BLaER1 treated with 17β-estradiol and CSF1 and Interleukin-3, amounts not matched to agents 10 nM and 100 nM (cell line): Measurements from ENCODE around the gene UBE2L3.

Source experiments
- H3K27ac ChIP-seq, 11 experiments: shearing (Covaris generic); formaldehyde crosslinking; 2 replicates each; pipeline ENCODE4 v1.8.1; 2022
- H3K27me3 ChIP-seq, 11 experiments: shearing (Covaris generic); formaldehyde crosslinking; 2 replicates each; pipeline ENCODE4 v1.8.1; 2022
- H3K36me3 ChIP-seq, 11 experiments: shearing (Covaris generic); formaldehyde crosslinking; 2 replicates each; pipeline ENCODE4 v1.8.1; 2022
- H3K4me1 ChIP-seq, 10 experiments: shearing (Covaris generic); formaldehyde crosslinking; 2 replicates each; pipeline ENCODE4 v1.8.1; 2022
- H3K4me2 ChIP-seq, 11 experiments: shearing (Covaris generic); formaldehyde crosslinking; 2 replicates each; pipeline ENCODE4 v1.8.1; 2022
- H3K4me3 ChIP-seq, 10 experiments: shearing (Covaris generic); formaldehyde crosslinking; 2 replicates each; pipeline ENCODE4 v1.8.1; 2022
- H3K9ac ChIP-seq, 11 experiments: shearing (Covaris generic); formaldehyde crosslinking; 2 replicates each; pipeline ENCODE4 v1.8.1; 2022
- H3K9me3 ChIP-seq, 11 experiments: shearing (Covaris generic); formaldehyde crosslinking; replicated peaks in 1 of 11; 2 replicates each; pipeline ENCODE4 v1.8.1; 2022
- H4K20me1 ChIP-seq, 11 experiments: shearing (Covaris generic); formaldehyde crosslinking; 2 replicates each; pipeline ENCODE4 v1.8.1; 2022
- Cebpa-rat ChIP-seq, 11 experiments: shearing (Covaris generic); IDR thresholded peaks; 2 replicates each; pipeline ENCODE4 v1.8.1; 2022

The UBE2L3 gene

GRCh38 chr22:21657360-21658032 lies 90.0 kb downstream of the UBE2L3 start:
- Histone ChIP-seq H3K4me2 (peak overlapping the region; percentile 81 to 99 (median 92)), H3K9ac (peak overlapping the region; percentile 64 to 83 (median 76); a peak in 21 of 22 replicates), H3K4me3 (peak overlapping the region; percentile 62 to 78 (median 72)), H3K27ac (peak overlapping the region in 9 of 11 experiments; percentile 39 to 79 (median 68); a peak in 17 of 22 replicates), H4K20me1 (peaks cover 0 to 5% (median 0%) of the 10 kb centered on the region in 11 experiments; a peak in 3 of 22 replicates), H3K36me3 (peaks cover 0 to 24% (median 19%) of the 10 kb centered on the region in 11 experiments; a peak in 14 of 22 replicates), H3K9me3 (no peaks in the 10 kb centered on the region), H3K27me3 (no peaks in the 10 kb centered on the region), H3K4me1 (peaks cover 27 to 63% (median 58%) of the 10 kb centered on the region in 10 experiments)
- no peak for TF ChIP-seq Cebpa-rat (IDR thresholded peaks at IDR 0.05)

- Histone ChIP-seq H3K4me1 (peaks cover 20 to 50% (median 43%) of the 10 kb centered on the region in 10 experiments; a peak in 19 of 20 replicates), H4K20me1 (no peaks in the 10 kb centered on the region; a peak in 1 of 22 replicates), H3K27ac (peak overlapping the region in 1 of 11 experiments; percentile 13; a peak in 1 of 22 replicates), H3K4me2 (peak overlapping the region; percentile 6 to 94 (median 42); a peak in 21 of 22 replicates), H3K4me3 (no peak overlapping the region), H3K27me3 (no peaks in the 10 kb centered on the region), H3K9me3 (no peaks in the 10 kb centered on the region), H3K9ac (peak overlapping the region in 1 of 11 experiments; percentile 0; a peak in 2 of 22 replicates), H3K36me3 (peaks cover 0 to 5% (median 2%) of the 10 kb centered on the region in 11 experiments; a peak in 8 of 22 replicates)
- TF ChIP-seq Cebpa-rat (IDR thresholded peaks at IDR 0.05): no peak
Observed at GRCh38 chr22:21659864-21660525, 92.5 kb downstream of the UBE2L3 start.

- no peak overlapping the region for H3K4me3 ChIP-seq
- no peaks in the 10 kb centered on the region for H3K27me3 ChIP-seq
- H3K9ac ChIP-seq: no peak overlapping the region
- H4K20me1 ChIP-seq: no peaks in the 10 kb centered on the region; a peak in 1 of 22 replicates
- H3K27ac ChIP-seq: no peak overlapping the region
- H3K9me3 ChIP-seq: no peaks in the 10 kb centered on the region
- TF ChIP-seq Cebpa-rat (IDR thresholded peaks at IDR 0.05): no peak
- no peaks in the 10 kb centered on the region for H3K36me3 ChIP-seq
- peak overlapping the region in 8 of 11 experiments; percentile 28 to 94 (median 48); a peak in 9 of 22 replicates for H3K4me2 ChIP-seq
- peaks cover 25 to 56% (median 49%) of the 10 kb centered on the region in 10 experiments for H3K4me1 ChIP-seq
Observed at GRCh38 chr22:21660904-21661303, 93.4 kb downstream of the UBE2L3 start.

- Histone ChIP-seq H3K36me3 (no peaks in the 10 kb centered on the region), H3K27ac (no peak overlapping the region), H3K27me3 (no peaks in the 10 kb centered on the region), H3K4me1 (peaks cover 17 to 51% (median 44%) of the 10 kb centered on the region in 10 experiments), H3K4me3 (no peak overlapping the region), H3K9ac (no peak overlapping the region), H3K9me3 (no peaks in the 10 kb centered on the region), H3K4me2 (no peak overlapping the region), H4K20me1 (no peaks in the 10 kb centered on the region; a peak in 1 of 22 replicates)
- TF ChIP-seq Cebpa-rat (IDR thresholded peaks at IDR 0.05): no peak
Observed at GRCh38 chr22:21661991-21662390, 94.5 kb downstream of the UBE2L3 start.

GRCh38 chr22:21663738-21664137 lies 96.2 kb downstream of the UBE2L3 start:
- H3K9me3 ChIP-seq: no peaks in the 10 kb centered on the region
- H3K27ac ChIP-seq: no peak overlapping the region
- no peak overlapping the region for H3K9ac ChIP-seq
- no peaks in the 10 kb centered on the region; a peak in 2 of 22 replicates for H4K20me1 ChIP-seq
- no peak overlapping the region for H3K4me2 ChIP-seq
- no peak for TF ChIP-seq Cebpa-rat (IDR thresholded peaks at IDR 0.05)
- H3K27me3 ChIP-seq: no peaks in the 10 kb centered on the region
- no peak overlapping the region for H3K4me3 ChIP-seq
- H3K4me1 ChIP-seq: peaks cover 20 to 52% (median 43%) of the 10 kb centered on the region in 10 experiments
- H3K36me3 ChIP-seq: 0 out of 22 replicates have a peak, but pooled peaks cover 0 to 3% (median 0%) of the 10 kb centered on the region in 11 experiments

- H3K36me3 ChIP-seq: peaks cover 9 to 15% (median 13%) of the 10 kb centered on the region in 11 experiments; a peak in 20 of 22 replicates
- H3K4me2 ChIP-seq: peak overlapping the region; percentile 83 to 93 (median 89)
- H3K27me3 ChIP-seq: no peaks in the 10 kb centered on the region
- peak overlapping the region; percentile 80 to 90 (median 86) for H3K9ac ChIP-seq
- H3K27ac ChIP-seq: peak overlapping the region; percentile 76 to 91 (median 86); a peak in 21 of 22 replicates
- H3K4me3 ChIP-seq: peak overlapping the region; percentile 68 to 97 (median 81)
- H3K9me3 ChIP-seq: no peaks in the 10 kb centered on the region
- H3K4me1 ChIP-seq: peaks cover 19 to 42% (median 31%) of the 10 kb centered on the region in 10 experiments
- peaks cover 0 to 12% (median 6%) of the 10 kb centered on the region in 11 experiments; a peak in 11 of 22 replicates for H4K20me1 ChIP-seq
- TF ChIP-seq Cebpa-rat (IDR thresholded peaks at IDR 0.05): no peak
Observed at GRCh38 chr22:21665047-21665851, 97.7 kb downstream of the UBE2L3 start.

GRCh38 chr22:21666786-21667185 lies 99.3 kb downstream of the UBE2L3 start:
- Histone ChIP-seq H3K27ac (peak overlapping the region; percentile 76 to 91 (median 86); a peak in 19 of 22 replicates), H3K4me1 (peaks cover 19 to 35% (median 30%) of the 10 kb centered on the region in 10 experiments), H3K9ac (peak overlapping the region; percentile 80 to 90 (median 86)), H3K4me2 (peak overlapping the region; percentile 83 to 93 (median 89)), H3K4me3 (peak overlapping the region; percentile 68 to 97 (median 81)), H4K20me1 (peaks cover 0 to 25% (median 14%) of the 10 kb centered on the region in 11 experiments; a peak in 14 of 22 replicates), H3K9me3 (no peaks in the 10 kb centered on the region), H3K27me3 (no peaks in the 10 kb centered on the region), H3K36me3 (peaks cover 24 to 30% (median 28%) of the 10 kb centered on the region in 11 experiments)
- no peak for TF ChIP-seq Cebpa-rat (IDR thresholded peaks at IDR 0.05)

- no peak overlapping the region for H3K4me2 ChIP-seq
Observed at GRCh38 chr22:21669026-21669425, 101.5 kb downstream of the UBE2L3 start.

More at GRCh38 chr22:21669026-21669425, 101.5 kb downstream of the UBE2L3 start:
- H3K9me3 ChIP-seq: no peaks in the 10 kb centered on the region
- H3K4me3 ChIP-seq: no peak overlapping the region
- H3K27ac ChIP-seq: no peak overlapping the region
- peaks cover 29 to 53% (median 38%) of the 10 kb centered on the region in 10 experiments for H3K4me1 ChIP-seq
- no peaks in the 10 kb centered on the region for H3K27me3 ChIP-seq
- H3K36me3 ChIP-seq: peaks cover 47 to 52% (median 50%) of the 10 kb centered on the region in 11 experiments
- H3K9ac ChIP-seq: peak overlapping the region in 1 of 11 experiments; percentile 19; a peak in 2 of 22 replicates
- TF ChIP-seq Cebpa-rat (IDR thresholded peaks at IDR 0.05): no peak
- H4K20me1 ChIP-seq: peaks cover 0 to 48% (median 32%) of the 10 kb centered on the region in 11 experiments; a peak in 18 of 22 replicates
